Neural progenitor cell (in vitro differentiated cells): ENCODE results near the gene MRNIP.

Source experiments
- EZH2phosphoT487 ChIP-seq: fragments of 200-600 bp; sonication (generic); IDR thresholded peaks from 2 replicates; pipeline ENCODE4 v1.6.1; 2017; ENCODE audit warnings: antibody characterized with exemption
- TF ChIP-seq, protein P1 (sequence below): fragments of 200-600 bp; sonication (generic); IDR thresholded peaks from 2 replicates; pipeline ENCODE4 v1.5.1; 2017; ENCODE audit warnings: antibody characterized with exemption, mild to moderate bottlenecking

DNA sequence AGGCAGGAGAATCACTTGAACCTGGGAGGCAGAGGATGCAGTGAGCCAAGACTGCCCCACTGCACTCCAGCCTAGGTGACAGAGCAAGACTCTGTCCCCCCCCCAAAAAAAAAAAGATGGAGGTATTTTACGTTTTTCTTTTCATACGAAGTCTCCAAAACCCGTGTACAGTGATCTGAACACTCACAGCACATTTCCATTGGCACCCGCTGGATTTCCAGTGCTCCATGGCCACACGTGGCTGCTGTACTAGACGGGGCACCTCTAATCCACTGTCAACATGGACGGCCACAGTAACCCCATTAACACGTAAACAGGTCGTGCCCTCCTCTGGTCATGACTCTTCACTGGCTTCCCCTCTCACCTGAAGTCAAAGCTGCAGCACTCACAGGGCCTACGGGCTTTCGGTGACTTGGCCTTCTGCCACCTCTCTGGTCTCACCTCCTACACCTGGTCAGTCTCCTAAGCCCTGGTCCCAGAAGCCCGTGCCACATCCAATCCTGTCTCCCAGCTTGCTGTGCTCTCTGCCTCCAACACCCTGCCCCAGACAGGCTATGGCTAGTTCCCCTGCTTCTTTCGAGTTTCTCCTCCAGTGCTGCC is 27.0 kb upstream of the MRNIP start:
- TF ChIP-seq, protein P1, sequence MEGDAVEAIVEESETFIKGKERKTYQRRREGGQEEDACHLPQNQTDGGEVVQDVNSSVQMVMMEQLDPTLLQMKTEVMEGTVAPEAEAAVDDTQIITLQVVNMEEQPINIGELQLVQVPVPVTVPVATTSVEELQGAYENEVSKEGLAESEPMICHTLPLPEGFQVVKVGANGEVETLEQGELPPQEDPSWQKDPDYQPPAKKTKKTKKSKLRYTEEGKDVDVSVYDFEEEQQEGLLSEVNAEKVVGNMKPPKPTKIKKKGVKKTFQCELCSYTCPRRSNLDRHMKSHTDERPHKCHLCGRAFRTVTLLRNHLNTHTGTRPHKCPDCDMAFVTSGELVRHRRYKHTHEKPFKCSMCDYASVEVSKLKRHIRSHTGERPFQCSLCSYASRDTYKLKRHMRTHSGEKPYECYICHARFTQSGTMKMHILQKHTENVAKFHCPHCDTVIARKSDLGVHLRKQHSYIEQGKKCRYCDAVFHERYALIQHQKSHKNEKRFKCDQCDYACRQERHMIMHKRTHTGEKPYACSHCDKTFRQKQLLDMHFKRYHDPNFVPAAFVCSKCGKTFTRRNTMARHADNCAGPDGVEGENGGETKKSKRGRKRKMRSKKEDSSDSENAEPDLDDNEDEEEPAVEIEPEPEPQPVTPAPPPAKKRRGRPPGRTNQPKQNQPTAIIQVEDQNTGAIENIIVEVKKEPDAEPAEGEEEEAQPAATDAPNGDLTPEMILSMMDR = no peak
- TF ChIP-seq EZH2phosphoT487 = no peak
